Right renal cortex interstitium (tissue), 3 donors: ENCODE results near the gene NETO1. TPM values are rescaled to one million over a fixed set of nuclear protein-coding genes. Genes with fewer than 3 reads are reported as not detected.

Experiments used
- DNase-seq, 3 donors: peaks; one replicate each; pipeline ENCODE4 v3.0.0-alpha.2; 2013; ENCODE audit warnings: low read depth in 3 of 3, low spot score in 2 of 3
- polyA plus RNA-seq, 3 donors: library from polyadenylated mRNA; unstranded; fragments of 120-200 nt; gene quantifications; one replicate each; pipeline ENCODE4 v1.2.1, GENCODE V29; 2013; ENCODE audit not compliant: insufficient read length in 3 of 3

Gene NETO1
- polyA plus RNA-seq, 3 donors: 0.50 to 0.91 (median 0.83) TPM

DNA sequence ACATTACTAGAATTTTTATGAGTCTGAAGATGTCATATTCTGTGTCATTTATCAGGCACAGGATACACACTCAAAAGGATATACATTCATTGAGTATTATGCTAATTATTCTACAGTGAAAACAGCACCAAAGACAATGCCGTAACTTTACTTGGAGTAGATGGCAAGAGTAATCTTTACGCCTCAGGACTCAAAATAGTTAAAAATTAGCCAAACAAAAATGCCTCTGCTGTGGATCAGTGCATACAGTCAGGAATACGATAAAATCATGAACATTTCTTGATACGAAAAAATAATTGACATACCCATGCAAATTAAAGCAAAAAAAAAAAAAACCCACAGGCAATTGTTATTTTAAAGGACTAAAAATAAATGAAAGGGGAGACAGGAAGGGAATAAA is 129.7 kb downstream of the NETO1 start:
- no peak for DNase-seq

DNA sequence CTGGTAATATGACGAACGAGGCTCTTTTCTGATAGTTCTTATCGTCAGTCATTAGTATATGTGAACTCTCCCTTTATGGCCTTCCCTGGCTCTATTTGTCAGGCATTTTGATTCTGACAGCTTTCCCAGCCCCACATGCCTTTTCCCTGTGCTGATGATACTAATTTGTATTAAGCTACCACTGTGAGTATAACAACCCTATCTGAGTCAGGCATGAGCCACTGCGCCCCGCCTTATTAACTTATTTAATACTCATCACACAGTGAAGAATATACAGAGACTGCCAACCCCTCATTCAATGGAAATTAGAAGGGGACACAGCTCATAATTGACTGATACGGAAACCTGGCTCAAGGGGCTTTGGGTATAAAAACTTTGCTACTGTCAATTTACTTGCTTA is 140.0 kb downstream of the NETO1 start:
- no peak for DNase-seq

DNA sequence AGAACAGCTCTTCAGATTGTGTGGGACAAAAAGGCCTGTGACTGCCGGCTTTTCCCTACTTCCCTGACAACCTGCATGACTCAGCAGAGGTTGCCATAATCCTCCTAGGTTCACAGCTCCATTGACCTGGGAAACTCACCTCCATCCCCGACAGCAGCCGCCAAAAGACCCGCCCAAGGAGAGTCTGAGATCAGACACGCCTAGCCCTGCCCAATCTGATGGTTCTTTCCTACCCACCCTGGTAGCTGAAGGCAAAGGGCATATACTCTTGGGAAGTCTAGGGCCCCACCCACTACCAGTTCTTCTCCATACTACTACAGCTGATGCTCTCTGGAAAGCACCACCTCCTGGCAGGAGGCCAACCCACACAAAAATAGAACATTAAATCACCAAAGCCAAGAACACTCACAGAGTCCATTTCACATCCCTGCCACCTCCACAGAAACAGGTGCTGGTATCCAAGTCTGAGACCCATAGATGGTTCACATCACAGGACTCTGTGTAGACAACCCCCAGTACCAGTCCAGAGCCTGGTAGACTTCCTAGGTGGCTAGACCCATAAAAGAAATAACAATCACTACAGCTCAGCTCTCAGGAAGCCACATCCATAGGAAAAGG is 140.6 kb downstream of the NETO1 start:
- no peak for DNase-seq

DNA sequence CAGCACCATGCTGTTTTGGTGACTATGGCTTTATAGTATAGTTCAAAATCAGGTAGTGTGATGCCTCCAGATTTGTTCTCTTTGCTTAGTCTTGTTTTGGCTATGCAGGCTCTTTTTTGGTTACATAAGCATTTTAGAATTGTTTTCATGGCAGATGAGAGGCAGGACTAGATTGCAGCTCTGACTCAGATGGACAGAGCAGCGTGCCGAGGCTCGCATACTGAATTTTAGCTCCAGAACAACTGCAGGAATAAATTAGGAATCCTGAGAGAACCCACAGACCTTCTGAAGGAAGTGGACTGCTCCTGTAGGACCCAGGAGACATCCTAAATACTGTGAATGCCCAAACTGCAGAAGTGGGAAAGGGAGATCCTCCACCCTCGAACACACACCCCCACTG is 141.6 kb downstream of the NETO1 start:
- DNase-seq: no peak

DNA sequence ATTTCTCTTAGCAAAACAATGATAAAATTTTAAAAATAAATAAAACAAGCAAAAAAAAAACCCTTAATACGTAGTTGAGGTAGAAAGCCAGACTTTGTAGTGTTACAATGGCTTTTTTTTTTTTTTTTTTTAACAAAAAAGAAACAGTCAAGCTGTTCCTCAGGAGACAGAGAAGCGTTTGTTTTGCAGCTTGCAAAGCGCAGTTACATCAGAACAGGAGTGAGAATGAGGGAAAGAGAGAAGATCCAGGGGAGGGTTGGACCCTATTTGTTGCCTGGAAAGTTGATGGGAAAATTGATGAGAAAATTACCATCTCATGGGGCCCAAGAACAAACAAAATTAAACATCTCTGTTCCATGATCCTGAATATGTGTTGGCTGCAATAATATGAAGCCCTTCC is 146.5 kb downstream of the NETO1 start:
- no peak for DNase-seq

DNA sequence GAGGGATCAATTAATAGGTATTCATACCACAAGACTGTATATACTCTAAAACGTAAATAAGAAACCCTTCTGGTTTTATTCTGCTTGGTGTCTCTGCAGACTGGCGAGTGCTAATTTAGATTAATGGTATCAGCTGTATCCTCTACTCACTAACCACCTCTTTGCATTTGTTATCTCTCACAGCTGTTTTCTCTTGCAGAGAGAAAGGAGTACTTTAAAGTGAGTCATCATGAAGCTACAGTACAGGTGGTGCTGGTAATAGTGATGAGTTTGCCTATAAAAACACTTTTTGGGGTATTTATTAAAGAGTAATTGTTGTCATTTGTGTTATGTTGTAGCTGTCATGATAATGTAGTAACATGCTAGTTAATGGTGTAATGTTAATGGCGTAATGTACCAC is 147.7 kb downstream of the NETO1 start:
- no peak for DNase-seq

DNA sequence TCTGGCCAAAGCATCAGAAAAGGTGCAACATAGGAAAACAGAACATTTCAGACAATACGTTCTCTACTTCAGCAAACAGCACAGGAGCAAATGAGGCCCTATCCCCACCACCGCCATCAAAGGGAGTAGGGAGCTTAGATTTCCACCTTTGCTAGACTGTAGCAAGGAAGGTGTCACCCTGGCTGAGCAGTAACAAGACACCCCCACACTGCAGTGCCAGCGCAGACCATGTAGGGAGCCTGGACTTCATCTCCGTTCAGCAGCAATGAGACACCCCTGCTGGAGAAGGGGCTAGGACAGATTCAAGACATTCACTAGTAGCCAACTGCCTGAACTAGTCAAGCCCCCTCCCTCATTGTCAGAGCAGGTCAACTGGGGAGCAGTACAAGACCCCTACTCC is 163.6 kb downstream of the NETO1 start:
- DNase-seq: no peak

DNA sequence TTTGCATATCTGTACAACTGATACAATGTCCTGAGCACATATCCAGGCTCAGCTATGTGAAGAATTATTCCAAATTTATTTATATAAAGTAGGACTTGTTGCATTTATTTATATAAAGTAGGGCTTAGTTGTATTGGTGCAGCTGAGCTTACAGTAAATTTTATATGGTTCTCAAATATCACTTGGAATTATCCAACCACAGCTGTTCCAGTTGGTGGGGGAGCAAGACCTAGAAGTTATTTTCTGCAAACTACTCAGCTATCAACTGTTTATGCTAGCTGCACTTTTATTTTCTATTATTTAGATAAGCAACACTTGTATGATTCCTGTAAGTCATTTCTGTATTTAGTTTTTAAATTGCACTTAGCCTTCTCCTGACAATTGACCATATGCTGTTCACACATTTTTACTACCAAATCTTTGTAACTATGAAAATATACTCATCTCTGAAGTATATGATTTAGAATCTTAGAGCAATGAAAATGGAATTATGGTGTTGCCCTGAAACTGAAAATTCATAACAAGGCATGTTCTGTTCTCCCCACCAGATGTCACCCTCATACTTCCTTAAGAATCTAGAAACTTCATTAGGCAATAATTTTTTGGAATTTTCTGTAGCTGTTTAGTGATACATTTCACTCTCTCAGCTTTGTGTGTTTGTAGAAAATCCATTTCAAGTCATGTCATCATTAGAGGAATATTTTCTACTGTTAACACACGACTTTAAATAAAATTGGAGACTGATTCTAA is 166.7 kb downstream of the NETO1 start:
- DNase-seq: no peak

DNA sequence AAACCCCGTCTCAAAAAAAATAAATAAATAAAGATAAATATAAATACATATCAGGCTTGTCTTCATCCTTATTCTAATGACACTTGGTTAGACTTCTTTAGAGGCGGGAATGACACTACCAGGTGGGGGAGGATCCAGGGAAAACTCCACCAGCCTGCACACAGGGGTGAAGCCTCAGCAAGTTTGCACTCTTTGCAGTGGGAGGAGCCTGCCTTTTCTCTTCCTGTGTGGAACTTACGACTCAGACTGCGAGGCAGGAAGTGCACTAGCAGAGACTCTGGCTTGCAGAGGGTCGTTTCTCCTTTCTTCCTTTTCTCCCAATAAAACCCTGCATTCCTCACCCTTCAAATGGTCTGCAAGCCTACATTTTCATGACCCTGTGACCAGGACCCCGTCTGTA is 170.1 kb downstream of the NETO1 start:
- DNase-seq: no peak

DNA sequence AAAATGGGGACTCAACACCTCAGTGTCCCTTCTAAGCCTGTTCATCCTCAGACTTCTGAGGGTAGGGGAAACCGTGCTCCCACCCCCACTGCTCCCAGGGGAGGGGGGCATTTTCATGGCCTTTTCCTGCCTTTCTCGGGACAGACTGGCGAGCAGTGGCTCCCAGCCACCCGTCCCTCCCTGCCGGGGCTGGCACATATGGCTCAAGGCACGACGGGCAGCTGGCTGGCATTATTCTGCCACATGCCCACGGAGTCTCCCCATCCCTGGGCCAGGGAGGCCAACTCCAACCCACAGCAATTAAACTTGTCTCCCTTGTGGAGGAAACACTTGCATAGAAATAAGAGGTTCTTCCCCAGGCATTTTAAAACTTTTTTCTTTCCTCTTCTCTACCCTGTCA is 175.2 kb downstream of the NETO1 start:
- DNase-seq: no peak
